Endothelial cell of umbilical vein (primary cell): ENCODE measurements around the gene UGCG. TPM values are rescaled to one million over a fixed set of nuclear protein-coding genes. Genes with fewer than 3 reads are reported as not detected.
A peak's percentile ranks its signal among the peaks of the same experiment; 100 is the strongest.
"Not testable (repeated sequence)": the region's sequence is repeated elsewhere in the genome, so short reads cannot be mapped to it uniquely, and the experiment has no call there.

Source experiments
- BruUV-seq: library from RNA; stranded (reverse); fragments of 400-500 nt; replicated peaks from 2 replicates; lab custom pipeline; 2021; lab: Mats Ljungman, UMichigan
- CTCF ChIA-PET: fragments of 300-600, 350-600 bp; sonication (Branson Sonifier 250); formaldehyde crosslinking; loops from one replicate; lab custom pipeline; 2021; ENCODE audit warnings: antibody characterized with exemption, inconsistent platforms; lab: Charles Lee
- POLR2A ChIA-PET: fragments of 300-600, 350-600 bp; sonication (Branson Sonifier 250); formaldehyde crosslinking; loops from one replicate; lab custom pipeline; 2021; ENCODE audit warnings: antibody characterized with exemption, inconsistent platforms; lab: Charles Lee
- DNase-seq: peaks from one replicate; pipeline ENCODE4 v3.0.0-alpha.2; 2011; ENCODE audit warnings: low read depth, low spot score
- FAIRE-seq: peaks from 2 replicates; lab custom pipeline; 2011; peaks lifted over from hg19 to GRCh38; lab: Jason Lieb, UNC
- H2AFZ ChIP-seq: 2 replicates; pipeline ENCODE4 v1.6.0; 2012; ENCODE audit warnings: low read depth, low read length, control low read depth, inconsistent platforms
- H3K27ac ChIP-seq: 2 replicates; pipeline ENCODE4 v1.5.1; 2011; ENCODE audit warnings: low read depth, mild to moderate bottlenecking, control low read depth, low read length, moderate library complexity; ENCODE audit not compliant: insufficient read depth
- H3K27me3 ChIP-seq, 2 experiments: 2 replicates each; pipeline versions ENCODE4 v1.6.0 to v1.6.1; 2011; ENCODE audit warnings: low read length in 2 of 2, mixed read lengths in 1 of 2; ENCODE audit not compliant: control insufficient read depth in 2 of 2, insufficient read depth in 2 of 2
- H3K36me3 ChIP-seq, 2 experiments: 2 replicates in 1 of 2; 3 replicates in 1 of 2; pipeline ENCODE4 v1.5.1; 2011; ENCODE audit warnings: low read length in 2 of 2, mild to moderate bottlenecking in 1 of 2, moderate library complexity in 1 of 2; ENCODE audit not compliant: control insufficient read depth in 2 of 2, insufficient read depth in 2 of 2; ENCODE audit errors: extremely low read depth in 1 of 2
- H3K4me1 ChIP-seq: 3 replicates; pipeline ENCODE4 v1.5.1; 2011; ENCODE audit warnings: mild to moderate bottlenecking, low read length; ENCODE audit not compliant: control insufficient read depth, insufficient read depth; ENCODE audit errors: extremely low read depth
- H3K4me2 ChIP-seq: 2 replicates; pipeline ENCODE4 v1.6.1; 2011; ENCODE audit warnings: low read length, control low read depth, mixed read lengths; ENCODE audit not compliant: insufficient read depth
- H3K4me3 ChIP-seq, 3 experiments: fragments of 200-600 bp in 1 of 3; sonication (generic), shearing (Covaris generic) in 1 of 3; replicated peaks in 1 of 3; 2 replicates each; pipeline ENCODE4 v1.5.1; 2011 to 2016; ENCODE audit warnings: control low read depth in 3 of 3, low read length in 3 of 3, mild to moderate bottlenecking in 2 of 3, inconsistent platforms in 1 of 3, low read depth in 1 of 3, moderate library complexity in 1 of 3; ENCODE audit not compliant: insufficient read depth in 1 of 3
- H3K79me2 ChIP-seq: 2 replicates; pipeline ENCODE4 v1.6.0; 2012; ENCODE audit warnings: low read length, inconsistent platforms; ENCODE audit not compliant: control insufficient read depth, insufficient read depth
- H3K9ac ChIP-seq: replicated peaks from 2 replicates; pipeline ENCODE3; 2011; ENCODE audit warnings: low read length, control low read depth; ENCODE audit not compliant: insufficient read depth; ENCODE audit errors: extremely low read depth
- H3K9me1 ChIP-seq: replicated peaks from 3 replicates; pipeline ENCODE4 v1.6.0; 2011; ENCODE audit warnings: mild to moderate bottlenecking, low read length; ENCODE audit not compliant: control insufficient read depth, insufficient read depth; ENCODE audit errors: extremely low read depth
- H3K9me3 ChIP-seq: replicated peaks from 2 replicates; pipeline ENCODE4 v1.5.1; 2012; ENCODE audit warnings: low read length, inconsistent platforms; ENCODE audit not compliant: control insufficient read depth, insufficient read depth
- H4K20me1 ChIP-seq: replicated peaks from 2 replicates; pipeline ENCODE3; 2011; ENCODE audit warnings: mild to moderate bottlenecking, low read length; ENCODE audit not compliant: control insufficient read depth, insufficient read depth; ENCODE audit errors: extremely low read depth
- CTCF ChIP-seq, 2 donors: IDR thresholded peaks; 1 replicate in 1 of 2; 2 replicates in 1 of 2; pipeline ENCODE4 v1.5.1; 2011; ENCODE audit warnings: low read length in 2 of 2, mild to moderate bottlenecking in 2 of 2, moderate library complexity in 2 of 2, control low read depth in 1 of 2, inconsistent platforms in 1 of 2, low read depth in 1 of 2; ENCODE audit not compliant: insufficient read depth in 1 of 2; ENCODE audit errors: extremely low read depth in 1 of 2
- EZH2 ChIP-seq: IDR thresholded peaks from 2 replicates; pipeline ENCODE4 v1.6.1; 2012; ENCODE audit warnings: borderline replicate concordance, low read depth, mild to moderate bottlenecking, moderate library complexity, low read length, inconsistent platforms; ENCODE audit not compliant: severe bottlenecking
- FOS ChIP-seq: IDR thresholded peaks from 2 replicates; pipeline ENCODE4 v1.6.1; 2011; ENCODE audit warnings: mild to moderate bottlenecking, low read length, moderate library complexity, borderline replicate concordance; ENCODE audit not compliant: insufficient read depth
- GATA2 ChIP-seq: IDR thresholded peaks from 2 replicates; pipeline ENCODE4 v1.7.0; 2011; ENCODE audit warnings: low read depth, mild to moderate bottlenecking, moderate library complexity, mixed read lengths, low read length; ENCODE audit not compliant: insufficient read length, insufficient read depth
- JUN ChIP-seq: IDR thresholded peaks from 2 replicates; pipeline ENCODE4 v1.6.1; 2011; ENCODE audit warnings: borderline replicate concordance, low read depth; ENCODE audit not compliant: insufficient read length, insufficient read depth
- MAX ChIP-seq: IDR thresholded peaks from 2 replicates; pipeline ENCODE4 v1.6.1; 2011; ENCODE audit not compliant: insufficient read depth, insufficient read length
- MYC ChIP-seq: IDR thresholded peaks from one replicate; pipeline ENCODE4 v1.6.1; 2011; ENCODE audit warnings: mild to moderate bottlenecking, low read depth, low read length
- POLR2A ChIP-seq: IDR thresholded peaks from 2 replicates; pipeline ENCODE4 v1.6.1; 2012; ENCODE audit warnings: low read depth, mild to moderate bottlenecking, control low read depth, low read length
- POLR2AphosphoS5 ChIP-seq: IDR thresholded peaks from 2 replicates; pipeline ENCODE4 v1.6.1; 2012; ENCODE audit warnings: low read depth, mild to moderate bottlenecking, control low read depth, low read length, moderate library complexity; ENCODE audit not compliant: insufficient read depth
- dilution Hi-C: fragments of 300-500 bp; cut with MboI; formaldehyde crosslinking; loops from one replicate; pipeline ENCODE4 v1.15.0; 2019; ENCODE audit warnings: low sequenced_read_pairs; ENCODE audit not compliant: extremely low pct_ligation_motif_present
- intact Hi-C: fragments of 100-400 bp; cut with micrococcal nuclease; formaldehyde crosslinking; loops from one replicate; pipeline ENCODE4 v1.10.0; 2022
- polyA plus RNA-seq, 4 experiments: library from polyadenylated mRNA; depleted of rRNA in 3 of 4; stranded (reverse) in 3 of 4; unstranded in 1 of 4; fragments of >200 nt; gene quantifications; 2 replicates each; pipeline versions ENCODE4 v1.2.1 to v1.2.3, GENCODE V29; 2011 to 2012; ENCODE audit warnings: missing spikeins in 1 of 4
- total RNA-seq: library from RNA; stranded (reverse); gene quantifications from 2 replicates; pipeline ENCODE4 v1.2.3, GENCODE V29; 2021

Gene UGCG
- total and polyA plus RNA-seq, 2 donors (not counting 3 experiments of a cell fraction or from before 2014, with no cell fraction given): 28.5 to 38.5 TPM

GRCh38 chr9:111945216-111945615 is 48.6 kb downstream of the UGCG start:
- Histone ChIP-seq H3K27me3 (no peaks in the 10 kb centered on the region), H3K4me3 (no peak overlapping the region), H3K4me2 (no peak overlapping the region), H3K27ac (no peak overlapping the region), H3K4me1 (peaks cover 12% of the 10 kb centered on the region), H2AFZ (no peak overlapping the region), H3K79me2 (no peaks in the 10 kb centered on the region), H3K36me3 (no peaks in the 10 kb centered on the region), H4K20me1 (no peaks in the 10 kb centered on the region), H3K9me3 (no peaks in the 10 kb centered on the region), H3K9ac (no peak overlapping the region), H3K9me1 (no peaks in the 10 kb centered on the region)
- dilution Hi-C loops (no loop called here), intact Hi-C loops (no loop called here)
- DNase-seq: peak; percentile 60
- ChIA-PET POLR2A (interaction anchor here (0.7 kb wide), 1 partner anchor 19 kb away, joined by 9 read pairs; no protein-coding TSS in a partner anchor), CTCF (interaction anchor here (1.2 kb wide), 2 partner anchors 129 to 186 kb away, joined by 3 to 5 read pairs; no protein-coding TSS in a partner anchor)
- TF ChIP-seq POLR2AphosphoS5 (no peak), EZH2 (no peak), GATA2 (no peak), MYC (no peak), CTCF (IDR thresholded peaks at IDR 0.05; ENCODE audit: extremely low read depth in 1 of 2, insufficient read depth in 1 of 2, low read depth in 1 of 2, low read length in 2 of 2) (no peak), MAX (no peak), JUN (no peak), FOS (no peak), POLR2A (no peak)
- BruUV-seq: no TSS peak
- peak; percentile 73 for FAIRE-seq

- BruUV-seq, intact Hi-C loops: not testable (repeated sequence)
- CTCF ChIA-PET: interaction anchor here (2.4 kb wide), 1 partner anchor 127 kb away, joined by 7 read pairs; no protein-coding TSS in a partner anchor
Observed at GRCh38 chr9:111948109-111948508, 51.5 kb downstream of the UGCG start.

More at GRCh38 chr9:111948109-111948508, 51.5 kb downstream of the UGCG start:
- peaks cover 17% of the 10 kb centered on the region for H3K4me1 ChIP-seq
- H4K20me1 ChIP-seq, H3K4me3 ChIP-seq, H3K4me2 ChIP-seq, dilution Hi-C loops, H3K9ac ChIP-seq, FAIRE-seq, POLR2A ChIA-PET, H3K27ac ChIP-seq, H3K27me3 ChIP-seq, H3K9me3 ChIP-seq, H3K36me3 ChIP-seq, DNase-seq, H3K9me1 ChIP-seq, H2AFZ ChIP-seq, H3K79me2 ChIP-seq: not testable (repeated sequence)
